Ovary (tissue), 9 donors: ENCODE results near the gene SPTBN5. TPM values are rescaled to one million over a fixed set of nuclear protein-coding genes. Genes with fewer than 3 reads are reported as not detected.

Source experiments
- DNase-seq, 5 donors: peaks; one replicate each; pipeline ENCODE4 v3.0.0-alpha.2; 2019 to 2020
- H3K27ac ChIP-seq, 2 donors: fragments of 200-600 bp; one replicate each; pipeline versions ENCODE4 v1.5.1 to v1.8.0; 2019 to 2022
- H3K27me3 ChIP-seq: fragments of 200-600 bp; one replicate; pipeline ENCODE4 v1.8.0; 2022
- H3K36me3 ChIP-seq: fragments of 200-600 bp; sonication (generic); one replicate; pipeline ENCODE4 v1.5.1; 2019
- H3K4me1 ChIP-seq: one replicate; pipeline ENCODE4 v1.8.1; 2013; ENCODE audit warnings: mild to moderate bottlenecking, moderate library complexity; ENCODE audit not compliant: insufficient read depth
- H3K4me3 ChIP-seq: fragments of 200-600 bp; sonication (generic); one replicate; pipeline ENCODE4 v1.5.1; 2017
- H3K9me3 ChIP-seq, 2 donors: fragments of 200-600 bp in 1 of 2; sonication (generic) in 1 of 2; one replicate each; pipeline versions ENCODE4 v1.5.1 to v1.8.1; 2013 to 2019; ENCODE audit warnings: mild to moderate bottlenecking in 1 of 2, moderate library complexity in 1 of 2
- EP300 ChIP-seq: sonication (generic); formaldehyde crosslinking; IDR thresholded peaks from one replicate; pipeline ENCODE4 v1.6.1; 2017; ENCODE audit warnings: antibody characterized with exemption
- POLR2A ChIP-seq: fragments of 450-650 bp; IDR thresholded peaks from one replicate; pipeline ENCODE4 v1.6.1; 2017; ENCODE audit warnings: antibody characterized with exemption, mild to moderate bottlenecking, moderate library complexity
- WGBS, 3 donors: extraction: QIAGEN DNeasy Blood & Tissue Kit in 1 of 3; methylation state at CpG; one replicate each; pipeline versions ENCODE4 v1.1.5 to v1.1.7; 2013 to 2017; 5-methylcytosine and 5-hydroxymethylcytosine counted together
- intact Hi-C, 4 donors: fragments of 100-400 bp; cut with DNase I; formaldehyde crosslinking; loops; one replicate each; pipeline versions ENCODE4 v1.11.0 to v1.15.1; 2022 to 2023
- polyA plus RNA-seq, 2 donors: library from polyadenylated mRNA; stranded (reverse); fragments of 200-250 nt in 1 of 2; fragments of 350-450 nt in 1 of 2; fragmentation: Illumina TruSeq in 1 of 2; extraction: RNeasy Lipid Tissue Mini Kit (QIAGEN cat#74804) in 1 of 2; gene quantifications; one replicate each; pipeline ENCODE4 v1.2.3, GENCODE V29; 2013 to 2014
- total RNA-seq, 7 donors: library from RNA; depleted of rRNA in 2 of 7; stranded (reverse); fragments of >200 nt in 2 of 7; fragmentation: NEBNext Ultra II Directional in 3 of 7; extraction: Animal tissue kit (Norgen Biotek cat#: 25700) in 3 of 7; gene quantifications; one replicate each; pipeline versions ENCODE4 v1.1.0 to v1.2.4, GENCODE V29; 2016 to 2023
- TF ChIP-seq, protein P1 (sequence below), 3 donors: fragments of 450-650 bp in 2 of 3; fragments of 200-600 bp in 1 of 3; IDR thresholded peaks; one replicate each; pipeline versions ENCODE4 v1.5.1 to v1.8.0; 2016 to 2022; ENCODE audit warnings: antibody characterized with exemption in 3 of 3, mild to moderate bottlenecking in 1 of 3
- donor health status: DM: no; HTN: no; CAD: no; lungs with moderate emphysema.
- donor health status: DM: no; HTN: no; CAD: no.
- donor health status: Bipolar disorder and iron deficiency.
- donor health status: DM: yes; HTN: yes; CAD: no.
- donor health status: DM: no; HTN: no; CAD: no.
- donor health status: DM: yes; HTN: yes; CAD: no.

Gene SPTBN5
- total and polyA plus RNA-seq, 9 donors, result 0.28 to 1.5 (median 0.77) TPM

DNA sequence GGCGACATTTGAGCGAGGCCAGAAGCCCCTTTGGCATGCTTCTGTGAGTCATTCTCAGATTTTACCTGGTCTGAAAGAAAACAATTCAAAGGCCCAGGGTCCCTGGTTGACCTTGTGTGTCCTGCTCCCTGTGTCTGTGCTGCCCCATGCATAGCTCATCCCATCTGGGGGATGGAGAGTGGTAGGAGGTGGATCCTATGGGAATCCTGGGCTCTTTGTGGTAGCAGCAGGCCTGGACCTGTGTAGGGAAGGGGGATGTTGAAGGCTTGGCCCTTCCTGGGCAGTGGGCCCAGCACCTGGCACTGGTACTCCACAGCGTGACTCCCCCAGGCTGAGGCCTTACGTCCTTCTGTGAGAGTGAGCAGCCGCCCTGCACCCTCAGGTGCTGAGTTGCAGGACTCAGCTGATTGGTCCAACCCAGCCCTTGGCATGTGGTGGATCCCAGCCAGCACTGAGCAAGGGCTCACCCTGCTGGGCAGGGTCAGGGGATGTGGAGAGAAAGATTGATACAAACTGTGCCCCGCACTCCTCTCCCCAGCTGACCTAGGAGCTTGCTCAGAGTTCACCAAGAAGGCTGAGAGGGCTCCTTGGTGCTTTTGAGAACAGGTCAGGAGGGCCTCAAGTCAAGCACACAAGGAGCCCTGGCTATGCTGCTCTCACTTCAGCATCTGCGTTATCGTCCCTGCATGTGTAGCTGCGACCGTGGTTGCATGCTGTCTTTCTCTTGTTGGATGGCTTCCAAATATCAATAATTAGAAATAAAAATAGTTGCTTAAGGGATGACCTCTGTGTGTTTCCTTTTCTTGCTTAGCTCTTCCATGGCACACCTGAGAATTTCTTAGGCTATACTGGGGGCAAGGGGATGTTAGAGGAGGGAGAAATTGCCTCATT, 87.3 kb downstream of the SPTBN5 start:
- DNase-seq, result no peak
- no peaks in the 10 kb centered on the region for H3K9me3 ChIP-seq
- WGBS, 3 donors, result 81 to 83% (median 81%) methylated on average over 10 of the region's 10 CpGs
- intact Hi-C loops, result no loop called here
- TF ChIP-seq POLR2A (no peak), EP300 (no peak)
- TF ChIP-seq, protein P1, sequence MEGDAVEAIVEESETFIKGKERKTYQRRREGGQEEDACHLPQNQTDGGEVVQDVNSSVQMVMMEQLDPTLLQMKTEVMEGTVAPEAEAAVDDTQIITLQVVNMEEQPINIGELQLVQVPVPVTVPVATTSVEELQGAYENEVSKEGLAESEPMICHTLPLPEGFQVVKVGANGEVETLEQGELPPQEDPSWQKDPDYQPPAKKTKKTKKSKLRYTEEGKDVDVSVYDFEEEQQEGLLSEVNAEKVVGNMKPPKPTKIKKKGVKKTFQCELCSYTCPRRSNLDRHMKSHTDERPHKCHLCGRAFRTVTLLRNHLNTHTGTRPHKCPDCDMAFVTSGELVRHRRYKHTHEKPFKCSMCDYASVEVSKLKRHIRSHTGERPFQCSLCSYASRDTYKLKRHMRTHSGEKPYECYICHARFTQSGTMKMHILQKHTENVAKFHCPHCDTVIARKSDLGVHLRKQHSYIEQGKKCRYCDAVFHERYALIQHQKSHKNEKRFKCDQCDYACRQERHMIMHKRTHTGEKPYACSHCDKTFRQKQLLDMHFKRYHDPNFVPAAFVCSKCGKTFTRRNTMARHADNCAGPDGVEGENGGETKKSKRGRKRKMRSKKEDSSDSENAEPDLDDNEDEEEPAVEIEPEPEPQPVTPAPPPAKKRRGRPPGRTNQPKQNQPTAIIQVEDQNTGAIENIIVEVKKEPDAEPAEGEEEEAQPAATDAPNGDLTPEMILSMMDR (IDR thresholded peaks at IDR 0.05), result no peak
- H3K36me3 ChIP-seq, result no peaks in the 10 kb centered on the region
- no peaks in the 10 kb centered on the region for H3K27me3 ChIP-seq
- no peak overlapping the region for H3K4me3 ChIP-seq
- H3K27ac ChIP-seq, result no peak overlapping the region
- H3K4me1 ChIP-seq, result no peaks in the 10 kb centered on the region

DNA sequence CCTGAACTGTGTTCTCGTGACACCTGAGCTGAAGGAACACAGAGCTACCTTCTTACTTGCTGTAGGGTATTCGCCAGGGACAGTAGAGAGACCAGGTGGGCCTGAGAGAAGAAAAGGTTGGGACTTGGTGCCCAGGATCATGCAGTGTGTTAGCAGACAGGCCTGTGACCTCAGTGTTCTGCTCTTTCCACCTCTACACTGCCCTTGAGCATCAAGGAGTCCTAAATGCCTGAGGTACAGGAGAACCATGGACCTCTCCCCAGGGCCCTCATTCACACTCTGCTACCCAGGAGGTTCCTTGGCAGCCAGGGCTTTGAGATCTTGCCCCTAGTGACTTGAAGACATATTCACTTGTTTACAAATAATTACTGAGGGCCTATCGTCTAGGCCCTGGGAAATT, 88.1 kb downstream of the SPTBN5 start:
- H3K27ac ChIP-seq, result no peak overlapping the region
- no peaks in the 10 kb centered on the region for H3K27me3 ChIP-seq
- intact Hi-C loops, result no loop called here
- H3K9me3 ChIP-seq, result no peaks in the 10 kb centered on the region
- H3K4me1 ChIP-seq, result no peaks in the 10 kb centered on the region
- H3K36me3 ChIP-seq, result no peaks in the 10 kb centered on the region
- H3K4me3 ChIP-seq, result no peak overlapping the region
- WGBS, 3 donors, result 75 to 86% (median 79%) methylated on average over 3 of the region's 3 CpGs
- TF ChIP-seq, protein P1 (IDR thresholded peaks at IDR 0.05), result no peak
- no peak for TF ChIP-seq EP300
- no peak for TF ChIP-seq POLR2A
- no peak for DNase-seq

DNA sequence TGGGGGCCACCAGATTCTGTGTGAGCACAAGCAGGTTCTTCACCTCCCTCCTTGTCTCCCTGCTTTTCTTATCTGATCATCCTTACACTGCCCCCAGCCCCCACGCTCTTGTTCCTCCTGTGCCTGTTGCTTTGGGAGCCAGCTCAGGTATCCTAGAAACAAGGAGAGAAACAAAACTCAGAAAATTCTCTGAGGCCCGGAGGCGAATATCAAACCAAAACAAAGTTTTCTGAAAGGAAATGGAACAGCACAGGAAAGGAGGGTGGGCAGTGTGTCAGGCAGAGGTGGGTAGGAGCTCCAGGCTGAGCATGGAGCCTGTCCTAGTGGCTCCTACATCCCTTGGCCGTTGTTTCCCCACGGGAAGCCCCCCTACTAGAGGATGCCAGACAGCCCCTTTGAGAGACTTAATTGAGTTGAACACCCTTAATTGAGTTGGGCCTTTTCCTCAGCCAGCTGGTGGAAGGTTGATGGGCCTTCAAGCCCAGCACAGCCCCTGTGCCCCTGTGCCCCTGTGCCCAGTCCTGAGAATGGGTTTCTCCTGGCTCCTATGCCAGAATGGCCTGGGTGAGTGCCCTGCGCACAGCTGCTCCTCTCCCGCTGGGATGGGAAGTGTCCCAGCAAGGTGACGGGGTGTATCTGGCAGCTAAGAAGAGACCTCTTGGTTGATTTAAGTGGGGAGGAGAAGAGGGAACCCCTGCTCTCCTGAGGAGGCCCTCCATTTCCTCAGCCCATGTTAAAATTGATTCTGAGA, 88.8 kb downstream of the SPTBN5 start:
- WGBS, 3 donors, result 57 to 66% (median 61%) methylated on average over 8 of the region's 8 CpGs
- TF ChIP-seq, protein P1 (IDR thresholded peaks at IDR 0.05), result no peak
- TF ChIP-seq POLR2A (no peak), EP300 (no peak)
- no peak overlapping the region for H3K4me3 ChIP-seq
- no peak overlapping the region for H3K27ac ChIP-seq
- no peaks in the 10 kb centered on the region for H3K9me3 ChIP-seq
- H3K36me3 ChIP-seq, result no peaks in the 10 kb centered on the region
- H3K4me1 ChIP-seq, result no peaks in the 10 kb centered on the region
- intact Hi-C loops, result no loop called here
- no peak for DNase-seq
- no peaks in the 10 kb centered on the region for H3K27me3 ChIP-seq

DNA sequence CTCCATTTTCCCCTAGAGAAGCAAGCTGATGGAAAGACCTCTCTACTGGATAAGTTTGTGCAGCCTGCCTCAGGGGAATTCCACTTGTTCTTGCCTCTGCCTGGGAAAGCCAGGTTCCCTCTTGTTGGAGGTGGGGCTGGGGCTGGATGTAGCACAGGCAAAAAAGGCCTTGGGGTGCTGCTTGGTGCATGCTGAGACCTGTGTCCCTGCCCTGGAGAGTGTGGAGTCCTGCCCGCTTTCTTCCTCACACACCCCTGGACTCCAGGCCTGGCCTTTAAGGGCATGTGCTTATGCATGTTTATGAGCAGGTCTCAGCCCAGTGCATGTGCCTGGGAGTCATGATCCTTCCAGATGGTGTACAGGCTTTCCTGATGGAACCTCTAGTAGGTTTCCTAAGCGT, 89.5 kb downstream of the SPTBN5 start:
- no peak for TF ChIP-seq POLR2A
- TF ChIP-seq, protein P1 (IDR thresholded peaks at IDR 0.05), result no peak
- TF ChIP-seq EP300, result no peak
- intact Hi-C loops, result no loop called here
- H3K9me3 ChIP-seq, result no peaks in the 10 kb centered on the region
- H3K27ac ChIP-seq, result no peak overlapping the region
- H3K4me3 ChIP-seq, result no peak overlapping the region
- H3K36me3 ChIP-seq, result no peaks in the 10 kb centered on the region
- no peak for DNase-seq
- H3K4me1 ChIP-seq, result no peaks in the 10 kb centered on the region
- 80 to 90% (median 88%) methylated on average over 2 of the region's 2 CpGs for WGBS, 3 donors
- H3K27me3 ChIP-seq, result no peaks in the 10 kb centered on the region
